Kidney epithelial cell (primary cell): ENCODE data around the gene MLLT11. TPM values are rescaled to one million over a fixed set of nuclear protein-coding genes. Genes with fewer than 3 reads are reported as not detected.

ENCODE experiments used
- DNase-seq: peaks from one replicate; pipeline ENCODE4 v3.0.0-alpha.2; 2010; ENCODE audit warnings: low read depth
- H3K27me3 ChIP-seq: 2 replicates; pipeline ENCODE4 v1.6.0; 2011; ENCODE audit warnings: low read length; ENCODE audit not compliant: control insufficient read depth, insufficient read depth
- H3K36me3 ChIP-seq: 2 replicates; pipeline ENCODE4 v1.5.1; 2011; ENCODE audit warnings: low read length; ENCODE audit not compliant: control insufficient read depth, insufficient read depth
- H3K4me3 ChIP-seq: 2 replicates; pipeline ENCODE4 v1.5.1; 2011; ENCODE audit warnings: low read depth, mild to moderate bottlenecking, control low read depth, low read length
- total RNA-seq: library from RNA; depleted of rRNA; stranded (reverse); fragments of >200 nt; gene quantifications from 2 replicates; pipeline ENCODE4 v1.2.3, GENCODE V29; 2015
- TF ChIP-seq, protein P1 (sequence below): IDR thresholded peaks from 2 replicates; pipeline ENCODE4 v1.5.1; 2011; ENCODE audit warnings: mild to moderate bottlenecking, moderate library complexity, low read length, control low read depth, inconsistent platforms; ENCODE audit not compliant: insufficient read depth, poor library complexity, severe bottlenecking

Gene MLLT11
- total RNA-seq, 1 donor from 2014 or later = 26.8 TPM

DNA sequence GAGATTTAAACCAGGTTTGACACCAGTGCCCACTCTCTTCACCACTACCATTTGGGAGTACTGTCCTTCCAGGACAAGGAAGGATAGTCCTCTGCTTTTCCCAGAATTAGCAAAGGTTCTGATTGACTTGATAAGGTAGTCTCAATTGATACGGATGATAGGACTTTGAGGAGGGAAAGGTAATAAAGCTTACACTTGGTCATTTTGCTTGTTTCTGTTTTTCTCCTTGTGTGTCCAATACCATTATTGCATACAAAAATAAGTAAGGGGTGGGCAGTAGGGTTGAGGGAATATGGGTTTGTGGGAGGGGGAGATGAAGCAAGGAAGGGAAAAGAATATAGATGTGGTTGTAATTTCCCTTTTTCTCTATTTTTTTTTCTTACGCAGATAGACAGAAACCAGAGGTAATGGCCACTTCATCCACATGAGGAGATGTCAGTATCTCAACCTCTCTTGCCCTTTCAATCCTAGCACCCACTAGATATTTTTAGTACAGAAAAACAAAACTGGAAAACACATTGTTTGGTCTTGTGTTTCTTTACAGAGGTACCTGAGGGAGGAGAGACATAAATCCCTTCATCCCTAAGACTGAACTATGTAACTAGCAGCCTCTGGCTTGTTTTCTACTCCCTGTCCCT, 10.0 kb upstream of the MLLT11 start:
- TF ChIP-seq, protein P1, sequence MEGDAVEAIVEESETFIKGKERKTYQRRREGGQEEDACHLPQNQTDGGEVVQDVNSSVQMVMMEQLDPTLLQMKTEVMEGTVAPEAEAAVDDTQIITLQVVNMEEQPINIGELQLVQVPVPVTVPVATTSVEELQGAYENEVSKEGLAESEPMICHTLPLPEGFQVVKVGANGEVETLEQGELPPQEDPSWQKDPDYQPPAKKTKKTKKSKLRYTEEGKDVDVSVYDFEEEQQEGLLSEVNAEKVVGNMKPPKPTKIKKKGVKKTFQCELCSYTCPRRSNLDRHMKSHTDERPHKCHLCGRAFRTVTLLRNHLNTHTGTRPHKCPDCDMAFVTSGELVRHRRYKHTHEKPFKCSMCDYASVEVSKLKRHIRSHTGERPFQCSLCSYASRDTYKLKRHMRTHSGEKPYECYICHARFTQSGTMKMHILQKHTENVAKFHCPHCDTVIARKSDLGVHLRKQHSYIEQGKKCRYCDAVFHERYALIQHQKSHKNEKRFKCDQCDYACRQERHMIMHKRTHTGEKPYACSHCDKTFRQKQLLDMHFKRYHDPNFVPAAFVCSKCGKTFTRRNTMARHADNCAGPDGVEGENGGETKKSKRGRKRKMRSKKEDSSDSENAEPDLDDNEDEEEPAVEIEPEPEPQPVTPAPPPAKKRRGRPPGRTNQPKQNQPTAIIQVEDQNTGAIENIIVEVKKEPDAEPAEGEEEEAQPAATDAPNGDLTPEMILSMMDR = no peak
- H3K36me3 ChIP-seq = peaks cover 3% of the 10 kb centered on the region
- DNase-seq = no peak
- H3K27me3 ChIP-seq = no peaks in the 10 kb centered on the region
- H3K4me3 ChIP-seq = no peak overlapping the region

DNA sequence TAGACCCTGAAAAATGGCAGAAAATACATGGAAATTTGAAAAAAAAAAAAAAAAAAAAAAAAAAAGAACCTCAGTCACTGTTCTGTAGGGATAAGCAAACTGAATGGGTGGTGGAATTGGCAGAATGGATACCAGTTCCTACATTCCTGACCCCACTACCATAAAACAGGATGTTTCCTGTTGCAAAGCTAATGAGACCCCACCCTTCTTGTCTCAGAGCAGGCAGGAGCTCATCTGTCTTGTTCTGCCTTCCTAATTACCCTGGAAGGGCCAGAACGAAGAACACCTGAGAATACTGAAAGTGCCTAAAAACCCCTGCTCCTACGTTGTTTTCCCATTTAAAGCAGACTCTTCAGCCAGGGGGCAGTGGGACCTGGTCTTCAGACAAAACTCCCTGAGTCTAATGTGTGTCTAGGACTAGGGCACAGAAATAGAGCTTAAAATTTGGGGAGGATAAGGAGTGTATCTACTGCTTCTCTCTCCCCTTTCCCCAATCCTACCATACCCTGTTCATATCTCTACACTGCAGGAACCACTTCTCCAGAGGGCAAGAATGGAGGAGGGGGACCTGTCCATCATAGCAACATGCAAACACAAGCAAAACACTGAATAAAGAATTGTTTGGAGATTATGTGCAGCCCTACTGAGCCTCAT, 8.7 kb upstream of the MLLT11 start:
- Histone ChIP-seq H3K36me3 (peaks cover 5% of the 10 kb centered on the region), H3K27me3 (no peaks in the 10 kb centered on the region), H3K4me3 (no peak overlapping the region)
- DNase-seq = no peak
- TF ChIP-seq, protein P1 = no peak

DNA sequence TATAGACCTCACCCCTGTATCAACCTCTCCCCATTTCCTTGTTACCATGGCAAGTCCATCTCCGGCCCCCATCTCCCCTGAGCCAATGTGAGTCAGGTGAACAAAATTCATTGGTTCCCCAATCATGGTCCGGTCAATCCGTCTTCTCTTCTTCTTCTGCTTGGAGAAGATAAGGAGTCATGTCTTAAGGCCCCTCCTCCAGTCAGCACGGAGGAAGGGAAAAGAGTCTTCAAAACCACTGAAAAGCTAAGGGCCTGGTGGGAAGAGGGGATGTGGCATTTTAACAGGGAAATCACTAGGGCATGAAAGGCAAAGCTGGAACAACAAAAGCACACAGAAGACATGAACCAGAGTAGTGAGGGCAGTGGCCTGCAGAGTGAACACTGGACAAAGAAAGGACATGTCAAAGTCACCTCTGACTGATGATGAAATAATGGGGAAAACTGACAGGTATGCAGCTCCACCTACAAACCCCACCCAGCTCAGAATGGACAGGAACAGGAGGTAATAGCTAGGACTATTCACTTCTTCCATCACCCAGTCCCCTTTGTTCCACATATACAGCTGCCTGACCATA, 5.1 kb upstream of the MLLT11 start:
- Histone ChIP-seq H3K27me3 (no peaks in the 10 kb centered on the region), H3K36me3 (peaks cover 5% of the 10 kb centered on the region), H3K4me3 (no peak overlapping the region)
- TF ChIP-seq, protein P1 = no peak
- no peak for DNase-seq

DNA sequence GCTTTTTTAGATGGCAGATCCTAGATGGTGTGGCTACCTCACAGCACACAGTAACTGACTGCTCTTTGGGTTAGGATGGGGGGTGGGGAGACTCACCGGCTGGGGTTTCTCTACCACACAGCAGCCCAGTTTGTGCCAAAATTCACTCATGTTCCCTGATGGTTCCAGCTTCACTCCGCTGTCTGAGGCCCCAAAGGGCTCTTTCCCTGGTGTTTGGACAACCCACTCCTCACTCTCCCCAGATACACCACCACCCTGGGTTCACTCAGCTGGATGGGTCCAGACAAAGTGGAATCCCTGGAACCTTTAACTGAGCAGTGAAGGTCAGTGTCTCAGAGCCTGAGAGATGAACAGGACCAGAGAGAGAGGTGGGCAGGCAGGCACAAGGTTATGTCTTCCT, 4.6 kb upstream of the MLLT11 start:
- H3K27me3 ChIP-seq = no peaks in the 10 kb centered on the region
- DNase-seq = no peak
- peaks cover 5% of the 10 kb centered on the region for H3K36me3 ChIP-seq
- H3K4me3 ChIP-seq = no peak overlapping the region
- TF ChIP-seq, protein P1 = no peak

DNA sequence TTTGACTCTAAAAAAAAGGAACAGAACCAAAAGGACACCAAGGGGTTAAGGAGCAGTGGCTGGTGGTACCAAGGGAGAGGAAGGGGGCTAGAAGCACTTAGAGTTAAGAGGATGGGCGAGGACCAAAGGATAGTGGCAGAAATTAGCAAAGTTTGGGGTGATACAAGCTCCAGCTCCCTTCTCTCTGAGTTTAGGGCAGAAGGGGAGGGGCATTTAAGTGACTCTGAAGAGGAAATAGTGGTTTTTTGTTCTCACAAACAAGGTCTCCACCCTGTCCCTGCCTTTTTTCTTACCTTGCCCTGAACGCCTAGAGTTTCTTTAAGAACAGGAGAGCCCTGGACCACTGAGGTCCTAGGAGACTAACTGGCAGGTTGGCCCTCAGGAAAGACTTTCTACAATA, 4.0 kb upstream of the MLLT11 start:
- peaks cover 5% of the 10 kb centered on the region for H3K36me3 ChIP-seq

More for the DNA sequence above, 4.0 kb upstream of the MLLT11 start:
- DNase-seq = no peak
- Histone ChIP-seq H3K27me3 (no peaks in the 10 kb centered on the region), H3K4me3 (no peak overlapping the region)
- TF ChIP-seq, protein P1 = no peak
